HG02571 (cell line): ENCODE results near the gene SULF2.

ENCODE experiments used
- ATAC-seq: cut with Tn5 transposase; IDR thresholded peaks from one replicate; pipeline ENCODE4 v1.9.1; 2021; ENCODE audit warnings: mild to moderate bottlenecking, moderate library complexity; ENCODE audit not compliant: unreplicated experiment

Gene SULF2

GRCh38 chr20:47672886-47673670, 112.2 kb downstream of the SULF2 start:
- no peak for ATAC-seq

GRCh38 chr20:47672166-47672565, 113.1 kb downstream of the SULF2 start:
- no peak for ATAC-seq

DNA sequence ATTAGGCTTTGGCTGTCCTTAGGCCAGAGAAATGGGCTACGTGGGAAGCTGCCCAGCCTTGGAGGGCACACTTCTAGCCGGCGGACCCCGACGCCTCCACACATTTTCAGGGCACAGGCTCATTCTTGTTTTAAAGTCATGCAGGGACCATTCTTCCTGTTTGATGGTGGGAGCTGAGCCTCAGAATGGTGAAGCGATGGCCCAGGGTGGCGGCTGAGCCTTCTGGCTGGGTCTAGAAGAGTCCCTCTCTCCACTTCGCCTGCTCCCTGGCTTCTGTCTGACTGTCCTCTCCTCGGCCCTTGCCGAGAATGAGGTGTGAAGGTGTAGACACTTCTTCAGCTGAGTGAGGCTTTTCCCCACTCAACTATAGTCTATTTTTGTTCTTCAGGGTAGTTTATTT, 114.4 kb downstream of the SULF2 start:
- no peak for ATAC-seq

DNA sequence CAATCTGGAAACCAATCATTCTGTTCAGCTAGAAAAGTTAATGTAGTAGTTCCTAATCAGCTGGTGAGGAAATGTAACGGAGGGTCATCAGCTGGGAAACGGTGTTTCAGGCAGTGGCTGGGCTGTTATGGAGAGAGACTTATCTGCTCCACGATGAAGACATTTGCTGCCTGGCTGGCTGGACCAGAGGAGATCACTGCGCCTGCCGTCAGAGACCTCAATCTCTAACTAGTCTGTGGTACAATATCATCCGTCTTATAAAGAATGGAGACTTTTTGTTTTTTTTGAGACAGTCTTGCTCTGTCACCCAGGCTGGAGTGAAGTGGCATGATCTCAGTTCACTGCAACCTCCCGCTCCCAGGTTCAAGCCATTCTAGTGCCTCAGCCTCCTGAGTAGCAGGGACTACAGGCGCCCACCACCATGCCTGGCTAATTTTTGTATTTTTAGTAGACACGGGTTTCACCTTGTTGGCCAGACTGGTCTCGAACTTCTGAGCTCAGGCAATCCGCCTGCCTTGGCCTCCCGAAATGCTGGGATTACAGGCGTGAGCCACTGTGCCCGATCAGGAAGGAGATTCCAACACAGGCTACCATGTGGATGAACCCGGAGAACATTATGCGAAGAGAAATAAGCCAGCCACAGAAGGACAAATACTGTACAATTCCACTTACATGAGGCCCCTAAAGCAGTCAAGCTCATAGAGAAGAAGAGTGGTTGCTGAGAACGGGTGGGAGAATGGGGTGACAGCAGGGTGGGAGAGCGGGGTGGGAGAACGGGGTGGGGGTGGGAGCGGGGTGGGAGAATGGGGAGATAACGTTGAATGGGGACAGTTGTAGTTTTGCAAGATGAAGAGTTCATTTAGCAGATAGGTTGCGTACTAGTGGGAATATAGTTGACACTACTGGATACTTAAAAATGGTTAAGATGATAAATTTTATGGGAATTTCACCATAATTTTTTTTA, 115.1 kb downstream of the SULF2 start:
- no peak for ATAC-seq

GRCh38 chr20:47669489-47669888, 115.8 kb downstream of the SULF2 start:
- ATAC-seq, result no peak

GRCh38 chr20:47669152-47669425, 116.2 kb downstream of the SULF2 start:
- ATAC-seq, result no peak

DNA sequence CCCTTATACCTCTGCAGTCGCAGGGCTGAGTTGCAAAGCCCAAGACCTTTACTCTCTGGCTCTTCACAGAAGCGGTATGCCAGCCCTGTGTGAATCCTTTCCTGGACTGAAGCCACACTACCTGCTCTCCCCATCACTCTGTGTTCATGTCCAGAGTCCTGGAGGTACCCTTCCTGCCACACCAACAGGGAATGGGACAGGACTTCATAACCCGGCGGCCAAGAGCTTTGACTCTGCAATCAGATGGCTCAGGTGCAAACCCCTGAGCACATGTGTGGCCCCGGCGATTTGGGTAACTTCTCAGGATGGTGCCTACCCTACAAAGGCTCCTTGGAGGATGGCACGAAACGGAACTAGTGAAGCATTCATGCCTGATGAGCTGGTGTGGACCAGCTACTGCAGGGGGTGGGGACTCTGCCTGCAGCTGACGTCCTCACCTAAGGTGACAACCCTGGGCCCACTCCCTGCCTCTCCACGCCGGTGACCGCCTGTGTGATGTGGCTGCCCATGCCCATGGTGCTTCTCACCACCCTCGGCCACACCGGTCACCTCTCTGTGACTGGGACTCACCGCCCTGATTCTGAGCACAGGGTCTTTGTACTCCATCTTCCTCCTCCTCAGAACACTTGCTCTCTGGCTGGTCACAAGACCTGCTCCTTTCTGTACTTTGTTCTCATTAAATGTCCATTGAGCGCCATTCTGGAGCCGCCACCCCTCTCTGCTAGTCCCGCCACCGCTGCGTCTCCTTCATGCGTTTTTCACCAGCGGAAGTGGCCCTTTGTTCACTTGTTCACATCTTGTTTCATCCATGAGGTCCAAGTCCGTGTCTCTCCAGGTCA, 116.7 kb downstream of the SULF2 start:
- no peak for ATAC-seq

DNA sequence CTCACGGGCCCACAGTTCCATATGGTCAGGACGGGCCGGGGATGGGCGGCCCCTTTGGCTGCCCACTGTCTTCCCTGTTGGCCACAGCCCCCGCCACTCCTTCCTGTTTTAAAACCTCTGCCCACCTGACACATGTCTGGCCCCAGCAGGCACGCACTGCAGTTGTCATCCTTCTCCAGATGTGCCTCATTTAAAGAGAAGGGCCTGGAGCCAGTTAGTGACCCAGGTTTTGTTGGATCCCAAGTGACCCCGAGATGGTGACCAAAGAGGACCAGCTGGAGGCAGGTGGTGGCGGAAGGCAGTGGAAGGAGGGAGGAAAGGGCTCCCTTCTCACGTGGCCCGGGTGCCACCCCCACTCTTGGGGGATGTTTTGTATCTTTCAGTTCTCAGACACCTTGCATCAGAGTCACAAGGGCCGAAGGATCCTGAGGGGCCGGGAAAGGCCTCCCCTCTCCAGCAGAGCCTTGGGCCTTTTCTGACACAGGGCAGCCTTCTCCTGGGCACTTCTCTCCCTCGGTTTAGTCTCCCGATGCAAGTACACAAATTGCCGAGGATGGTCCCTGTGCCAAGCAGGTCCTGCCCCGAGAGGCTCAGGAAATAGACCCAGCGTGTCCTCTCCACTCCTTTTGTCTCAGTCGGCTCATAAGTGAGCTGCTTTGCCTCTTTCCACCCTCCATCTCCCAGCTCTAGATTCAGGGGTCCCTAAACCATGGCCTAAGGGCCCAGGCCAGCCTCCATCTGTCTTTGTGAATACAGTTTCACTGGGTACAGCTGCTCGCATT, 117.6 kb downstream of the SULF2 start:
- no peak for ATAC-seq

- ATAC-seq, result no peak
These were observed 118.2 kb downstream of the SULF2 start for GRCh38 chr20:47667086-47667485.

DNA sequence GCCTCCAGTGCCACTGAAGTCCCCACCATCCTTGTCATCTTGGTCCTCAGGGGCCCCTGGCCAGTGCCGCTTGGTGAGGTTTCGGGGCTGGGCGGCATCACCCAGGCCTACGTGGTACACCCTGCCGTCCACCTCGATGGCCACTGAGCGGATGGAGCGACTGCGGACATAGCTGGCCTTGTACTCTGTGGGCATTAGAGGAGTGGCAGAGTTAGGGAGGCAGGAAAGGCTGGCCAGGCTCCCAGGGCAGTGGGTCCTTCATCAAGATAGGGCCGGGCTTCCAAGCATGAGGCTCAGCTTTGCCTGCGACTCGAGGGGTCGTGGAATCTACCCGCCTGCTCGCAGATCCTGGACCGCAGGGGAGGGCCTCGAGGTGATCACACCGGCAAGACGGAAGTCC, 119.0 kb downstream of the SULF2 start:
- ATAC-seq, result no peak

DNA sequence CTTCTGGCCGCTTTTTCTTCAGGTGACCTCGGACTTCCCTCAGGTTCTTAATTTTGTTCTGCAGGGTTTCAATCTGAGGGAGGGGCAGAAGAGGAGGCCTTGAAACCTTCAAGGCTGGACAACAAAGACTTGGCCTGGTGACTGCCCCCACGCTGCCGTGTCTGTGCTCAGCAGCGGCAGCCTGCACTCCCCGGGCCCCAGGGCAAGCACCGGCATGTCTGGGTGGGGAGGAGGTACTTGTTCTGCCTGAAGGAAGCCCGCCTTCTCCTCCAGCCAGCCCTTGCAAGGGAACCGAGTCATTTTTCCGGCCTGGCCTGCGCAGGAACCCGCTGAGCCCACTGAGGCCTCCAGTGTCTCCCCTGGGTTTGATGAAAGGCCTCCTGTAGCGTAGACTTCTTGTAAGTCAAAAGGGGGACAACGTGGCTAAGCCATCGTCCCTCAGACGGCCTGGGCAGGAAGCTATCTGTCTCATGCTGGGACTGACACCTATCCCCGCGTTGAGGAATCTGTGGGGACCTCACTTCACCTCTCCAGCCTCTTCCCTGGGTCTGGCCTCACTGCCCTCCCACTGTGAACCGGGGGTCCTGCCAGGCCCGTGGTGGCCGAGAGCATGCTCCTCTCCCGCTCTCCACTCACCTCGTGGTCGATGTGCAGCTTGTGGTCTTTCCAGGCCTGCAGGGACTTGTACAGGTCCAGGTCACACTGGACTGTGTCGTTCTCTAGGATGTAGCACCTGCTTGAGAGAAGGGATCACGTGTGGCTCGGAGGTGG, 119.9 kb downstream of the SULF2 start:
- ATAC-seq, result no peak

- ATAC-seq, result no peak
These were observed 120.5 kb downstream of the SULF2 start for GRCh38 chr20:47664744-47665143.

DNA sequence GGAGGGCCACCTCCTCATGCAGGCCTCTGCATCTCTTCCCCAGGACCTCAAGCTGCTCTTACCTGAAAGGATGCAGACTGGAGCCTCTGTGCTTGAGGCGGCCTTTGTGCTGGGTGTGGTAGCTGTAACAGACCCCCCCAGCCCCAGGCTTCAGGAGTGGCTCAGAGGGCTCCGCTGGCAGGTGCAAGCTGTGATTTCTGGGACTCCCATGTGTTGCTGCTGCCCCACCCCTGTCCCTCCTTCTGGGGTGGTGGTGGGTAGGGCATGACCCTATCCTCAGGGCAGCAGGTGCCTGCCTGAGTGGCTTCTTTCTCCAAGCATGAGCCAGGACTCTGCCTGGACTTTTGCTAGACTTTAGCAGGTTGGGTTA, 121.2 kb downstream of the SULF2 start:
- ATAC-seq, result no peak

- ATAC-seq, result no peak
These were observed 121.8 kb downstream of the SULF2 start for GRCh38 chr20:47663354-47664067.

DNA sequence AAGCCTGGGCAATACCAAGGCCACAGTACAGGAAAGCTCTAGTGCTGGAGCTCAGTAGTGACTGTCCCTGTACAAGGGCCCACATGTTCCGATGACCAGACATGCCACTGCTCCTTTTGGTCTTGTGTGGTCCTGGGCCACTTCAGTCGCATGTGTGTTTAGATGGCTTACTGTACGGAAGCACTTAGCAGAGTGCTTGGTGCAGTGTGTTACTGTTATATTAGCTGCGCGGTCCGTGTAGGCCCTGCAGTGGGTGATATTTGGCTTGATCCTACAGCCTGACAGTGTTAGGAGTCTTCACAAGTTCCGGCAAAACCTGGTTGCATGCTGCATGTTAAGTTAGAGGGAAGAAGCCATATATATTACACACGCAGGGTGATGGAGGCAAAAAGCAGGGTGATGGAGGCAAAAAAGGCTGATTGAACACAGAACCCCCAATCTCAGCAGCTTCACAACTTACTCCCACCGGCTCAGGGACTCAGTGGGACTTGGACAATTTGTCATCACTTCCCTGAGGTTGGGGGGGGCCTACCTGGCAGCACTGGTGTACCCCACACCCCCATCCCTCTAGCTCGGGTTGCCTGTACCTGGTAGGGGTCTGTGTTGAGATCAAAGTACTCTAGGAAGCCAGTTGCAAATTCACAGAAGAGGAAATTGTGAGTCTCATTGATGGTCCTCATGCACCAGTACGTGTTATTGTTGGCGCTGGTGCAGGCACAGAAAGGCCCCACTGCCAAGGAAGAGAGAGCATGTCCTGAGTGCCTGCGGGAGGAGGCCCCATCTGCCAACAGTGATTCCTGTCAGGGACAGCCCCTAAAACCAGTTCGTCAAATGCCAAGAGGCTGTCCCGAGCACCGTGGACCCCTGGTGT, 122.6 kb downstream of the SULF2 start:
- ATAC-seq, result no peak

DNA sequence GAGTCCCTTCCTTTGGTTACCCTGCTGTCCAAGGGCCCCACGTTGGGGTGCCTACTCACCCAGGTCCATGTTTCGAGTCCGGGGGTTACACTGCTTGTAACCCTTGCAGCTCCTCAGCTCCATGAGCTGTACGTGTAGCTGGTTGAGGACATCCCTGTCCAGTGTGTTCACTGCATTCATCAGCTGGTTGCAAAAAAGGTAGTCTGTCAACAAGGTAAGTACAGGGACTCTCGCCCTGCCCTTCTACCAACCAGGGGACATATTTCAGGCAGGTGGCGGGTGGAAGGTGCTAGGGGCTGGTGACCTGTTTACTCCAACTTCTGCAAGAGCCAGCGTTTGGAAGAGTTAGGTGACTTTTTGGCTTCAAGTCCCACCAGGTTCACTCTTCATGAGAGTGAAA, 123.6 kb downstream of the SULF2 start:
- ATAC-seq, result no peak

- no peak for ATAC-seq
These were observed 124.1 kb downstream of the SULF2 start for GRCh38 chr20:47660983-47661700.

DNA sequence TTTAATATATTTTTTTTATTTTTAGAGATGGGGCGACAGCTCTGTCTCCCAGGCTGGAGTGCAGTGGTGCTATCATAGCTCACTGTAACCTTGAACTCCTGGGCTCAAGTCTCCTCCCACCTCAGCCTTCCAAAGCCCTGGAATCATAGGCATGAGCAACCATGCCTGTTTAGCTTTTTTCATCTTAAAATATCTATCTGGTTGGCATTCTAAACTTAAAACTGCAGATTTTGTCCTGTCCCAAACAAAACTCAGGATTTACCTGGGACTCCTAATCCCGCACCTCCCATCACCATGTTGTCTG, 124.7 kb downstream of the SULF2 start:
- no peak for ATAC-seq
